ENCODE measurements around the gene HMCES.
"Not testable (repeated sequence)": the region's sequence is repeated elsewhere in the genome, so short reads cannot be mapped to it uniquely, and the experiment has no call there.

The HMCES gene

GRCh38 chr3:129245641-129246306, 32.9 kb upstream of the HMCES start:
- Histone ChIP-seq H3K79me2 (ENCODE audit: low read length) (peaks cover 31% of the 10 kb centered on the region), H3K4me2 (ENCODE audit: low read length) (peak overlapping the region; percentile 46), H3K4me1 (ENCODE audit: low read length) (peaks cover 17% of the 10 kb centered on the region), H3K4me3 (ENCODE audit: low read length) (0 out of 2 replicates have a peak overlapping the region, but pooled peaks have one; percentile 15)
- not testable (repeated sequence) for H4K20me1 ChIP-seq (ENCODE audit: insufficient read depth, low read length); H3K27ac ChIP-seq (ENCODE audit: low read length); H3K36me3 ChIP-seq (replicated peaks; ENCODE audit: low read depth, low read length); H3K9ac ChIP-seq (ENCODE audit: low read length); H3K9me3 ChIP-seq (ENCODE audit: insufficient read depth, low read length); H3K27me3 ChIP-seq (ENCODE audit: low read depth, low read length); H2AFZ ChIP-seq (ENCODE audit: low read depth, low read length)
- TF ChIP-seq CTCF (IDR thresholded peaks at IDR 0.05; ENCODE audit: low read depth, low read length) = peak; percentile 85

- Histone ChIP-seq H3K27ac (ENCODE audit: low read length) (no peak overlapping the region), H3K9me3 (ENCODE audit: insufficient read depth, low read length) (no peaks in the 10 kb centered on the region), H3K4me3 (ENCODE audit: low read length) (no peak overlapping the region), H4K20me1 (ENCODE audit: insufficient read depth, low read length) (0 out of 2 replicates have a peak, but pooled peaks cover 4% of the 10 kb centered on the region), H3K27me3 (ENCODE audit: low read depth, low read length) (no peaks in the 10 kb centered on the region), H3K4me2 (ENCODE audit: low read length) (no peak overlapping the region), H3K36me3 (replicated peaks; ENCODE audit: low read depth, low read length) (no peaks in the 10 kb centered on the region), H2AFZ (ENCODE audit: low read depth, low read length) (no peak overlapping the region), H3K9ac (ENCODE audit: low read length) (no peak overlapping the region), H3K4me1 (ENCODE audit: low read length) (peaks cover 17% of the 10 kb centered on the region), H3K79me2 (ENCODE audit: low read length) (peaks cover 31% of the 10 kb centered on the region)
- TF ChIP-seq CTCF (IDR thresholded peaks at IDR 0.05; ENCODE audit: low read depth, low read length) = no peak
- TF ChIP-seq EZH2phosphoT487 (IDR thresholded peaks at IDR 0.05; ENCODE audit: low read depth) = no peak
These were observed 32.0 kb upstream of the HMCES start for GRCh38 chr3:129246636-129247035.

DNA sequence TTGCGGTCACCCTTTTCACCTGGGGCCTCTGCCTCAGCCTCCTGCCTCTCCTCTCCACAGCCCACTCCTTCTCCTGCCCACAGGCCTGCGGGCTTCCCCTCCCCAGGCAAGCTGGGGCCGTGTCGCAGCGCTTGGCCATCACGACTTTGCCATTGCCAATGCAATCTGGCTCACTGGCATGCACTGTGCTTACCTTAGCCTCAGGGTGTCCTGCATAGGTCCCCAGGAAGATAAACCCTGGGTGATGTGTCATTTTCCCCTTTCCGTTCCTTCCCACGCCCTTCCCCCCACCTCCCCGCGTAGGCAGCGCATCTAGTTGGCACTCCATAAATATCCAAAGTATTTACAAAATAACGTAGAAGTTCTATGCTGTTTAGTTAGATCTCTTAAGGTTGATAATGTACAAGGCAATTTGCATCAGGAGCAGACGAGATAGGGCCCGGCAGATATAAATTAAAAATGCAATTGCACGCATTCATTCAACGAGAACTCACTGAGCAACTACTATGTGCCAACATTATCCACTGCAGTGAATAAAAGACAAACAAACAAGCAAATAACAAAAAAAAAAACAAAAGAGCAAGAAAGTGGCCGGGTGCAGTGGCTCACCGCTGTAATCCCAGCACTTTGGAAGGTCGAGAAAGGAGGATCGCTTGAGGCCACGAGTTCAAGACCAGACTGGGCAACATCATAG, 30.2 kb upstream of the HMCES start:
- Histone ChIP-seq H3K79me2 (ENCODE audit: low read length) (peaks cover 31% of the 10 kb centered on the region), H3K4me2 (ENCODE audit: low read length) (peak overlapping the region; percentile 79), H3K4me3 (ENCODE audit: low read length) (peak overlapping the region; percentile 93), H3K36me3 (replicated peaks; ENCODE audit: low read depth, low read length) (peaks cover 16% of the 10 kb centered on the region), H2AFZ (ENCODE audit: low read depth, low read length) (no peak overlapping the region), H3K9me3 (ENCODE audit: insufficient read depth, low read length) (no peaks in the 10 kb centered on the region), H3K4me1 (ENCODE audit: low read length) (peaks cover 17% of the 10 kb centered on the region), H3K27me3 (ENCODE audit: low read depth, low read length) (no peaks in the 10 kb centered on the region), H4K20me1 (ENCODE audit: insufficient read depth, low read length) (0 out of 2 replicates have a peak, but pooled peaks cover 4% of the 10 kb centered on the region), H3K27ac (ENCODE audit: low read length) (no peak overlapping the region), H3K9ac (ENCODE audit: low read length) (peak overlapping the region; percentile 99)
- TF ChIP-seq EZH2phosphoT487 (IDR thresholded peaks at IDR 0.05; ENCODE audit: low read depth) (no peak), CTCF (IDR thresholded peaks at IDR 0.05; ENCODE audit: low read depth, low read length) (no peak)

DNA sequence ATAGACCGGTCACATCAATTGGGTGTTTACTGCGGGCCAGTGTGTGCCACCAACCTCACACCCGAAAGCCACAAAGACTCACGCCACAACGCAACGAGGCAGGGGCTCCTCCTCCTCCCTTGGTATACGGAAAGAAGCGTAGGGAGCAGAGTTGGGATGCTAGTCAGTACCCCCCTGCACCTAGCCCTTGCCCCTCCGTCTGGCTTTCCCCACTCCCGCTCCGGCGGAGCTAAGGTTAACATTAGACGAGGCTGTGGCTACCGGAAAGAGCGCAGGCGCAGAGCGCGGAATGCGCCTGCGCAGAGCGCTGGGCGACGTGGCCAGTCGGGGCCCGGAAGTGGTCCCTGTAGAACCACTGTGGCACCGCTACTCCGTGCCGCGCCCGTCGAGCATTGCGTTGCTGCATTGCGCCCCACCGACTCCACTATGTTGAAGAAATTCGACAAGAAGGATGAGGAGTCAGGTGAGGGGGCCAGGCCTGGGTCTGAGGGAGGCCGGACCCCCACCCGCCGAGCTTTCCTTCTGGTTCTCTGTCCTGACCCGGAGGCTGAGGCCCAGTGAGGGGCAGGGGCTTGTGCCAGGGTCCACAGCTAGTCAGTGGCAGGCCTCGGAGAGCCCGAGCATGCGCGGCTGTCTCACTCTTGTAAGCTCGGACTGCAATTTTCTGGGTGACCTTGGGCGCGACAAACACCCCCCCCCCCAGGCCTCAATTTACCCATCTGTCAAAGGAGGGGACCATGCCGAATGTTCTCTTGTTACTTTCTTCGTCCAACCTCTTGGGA, 29.2 kb upstream of the HMCES start, which contains the start of gene COPG1:
TSS of gene COPG1 (plus strand) at position 323 of the 782 bp plus-strand sequence. CDS start at position 427, 104 bp downstream.
- Histone ChIP-seq H3K4me3 (ENCODE audit: low read length) (peak within 1 kb of the TSS; percentile 93), H3K4me1 (ENCODE audit: low read length) (peaks cover 17% of the 10 kb centered on the region), H3K36me3 (replicated peaks; ENCODE audit: low read depth, low read length) (peaks cover 22% of the 10 kb centered on the region), H3K4me2 (ENCODE audit: low read length) (peak within 1 kb of the TSS; percentile 96), H2AFZ (ENCODE audit: low read depth, low read length) (peak within 1 kb of the TSS; percentile 76), H3K27me3 (ENCODE audit: low read depth, low read length) (no peaks in the 10 kb centered on the region), H3K9me3 (ENCODE audit: insufficient read depth, low read length) (no peaks in the 10 kb centered on the region), H4K20me1 (ENCODE audit: insufficient read depth, low read length) (0 out of 2 replicates have a peak, but pooled peaks cover 4% of the 10 kb centered on the region), H3K79me2 (ENCODE audit: low read length) (peaks cover 31% of the 10 kb centered on the region), H3K9ac (ENCODE audit: low read length) (peak within 1 kb of the TSS; percentile 99), H3K27ac (ENCODE audit: low read length) (peak within 1 kb of the TSS; percentile 63)
- no peak for TF ChIP-seq EZH2phosphoT487 (IDR thresholded peaks at IDR 0.05; ENCODE audit: low read depth)
